ENCODE data around the gene YJEFN3.

DNA sequence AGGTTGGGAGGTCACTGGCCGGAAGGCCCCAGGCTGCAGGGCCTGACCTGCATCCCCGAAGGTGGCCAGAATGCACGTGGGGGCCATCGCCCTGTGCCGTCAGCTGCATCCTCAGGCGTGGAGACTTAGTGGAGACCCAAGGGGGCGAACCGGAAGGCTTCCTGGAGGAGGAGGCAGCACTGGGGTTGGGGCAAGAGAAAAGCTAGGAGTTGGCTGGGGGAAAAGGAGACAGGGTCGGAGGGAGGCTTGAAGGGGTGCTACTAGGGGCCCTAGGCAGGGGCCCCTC is 1.4 kb upstream of the YJEFN3 start:
- TF ChIP-seq SUZ12 (IDR thresholded peaks at IDR 0.05), result no peak
- TF ChIP-seq FOXM1 (IDR thresholded peaks at IDR 0.05; ENCODE audit: borderline replicate concordance), result no peak
- no peak for TF ChIP-seq CTBP1 (IDR thresholded peaks at IDR 0.05; ENCODE audit: borderline replicate concordance)
- no peak for TF ChIP-seq TARDBP (IDR thresholded peaks at IDR 0.05)
- TF ChIP-seq FOXA1 (IDR thresholded peaks at IDR 0.05), result no peak

Measured in HEK293T (cell line).